Kidney (tissue), 11 donors: ENCODE results near the gene USP17L18. TPM values are rescaled to one million over a fixed set of nuclear protein-coding genes. Genes with fewer than 3 reads are reported as not detected.
"Not testable (repeated sequence)": the region's sequence is repeated elsewhere in the genome, so short reads cannot be mapped to it uniquely, and the experiment has no call there.

Source experiments
- DNase-seq, 5 donors: peaks; one replicate each; pipeline ENCODE4 v3.0.0-alpha.2; 2013 to 2020
- FAIRE-seq: peaks from 2 replicates; lab custom pipeline; 2012; peaks lifted over from hg19 to GRCh38; lab: Jason Lieb, UNC
- H3K27ac ChIP-seq, 2 donors: one replicate each; pipeline ENCODE4 v1.7.0; 2013; ENCODE audit warnings: low read depth in 2 of 2, low read length in 2 of 2, inconsistent platforms in 1 of 2
- H3K27me3 ChIP-seq: one replicate; pipeline ENCODE4 v1.7.1; 2013; ENCODE audit warnings: low read length, inconsistent platforms; ENCODE audit not compliant: control insufficient read depth, insufficient read depth
- H3K36me3 ChIP-seq, 3 donors: one replicate each; pipeline versions ENCODE4 v1.7.0 to v1.7.1; 2013; ENCODE audit warnings: low read length in 3 of 3, control low read depth in 1 of 3, inconsistent platforms in 1 of 3; ENCODE audit not compliant: insufficient read depth in 3 of 3, control insufficient read depth in 2 of 3
- H3K4me1 ChIP-seq, 3 donors: one replicate each; pipeline versions ENCODE4 v1.7.0 to v1.7.1; 2013; ENCODE audit warnings: low read length in 3 of 3, inconsistent platforms in 1 of 3, low read depth in 1 of 3; ENCODE audit not compliant: control insufficient read depth in 2 of 3, insufficient read depth in 2 of 3
- H3K4me3 ChIP-seq, 3 donors: one replicate each; pipeline versions ENCODE4 v1.7.0 to v1.8.1; 2013; ENCODE audit warnings: low read length in 3 of 3, control low read depth in 1 of 3, inconsistent platforms in 1 of 3
- H3K9ac ChIP-seq, 3 donors: one replicate each; pipeline versions ENCODE4 v1.7.0 to v1.7.1; 2013; ENCODE audit warnings: low read length in 3 of 3, control low read depth in 1 of 3, inconsistent platforms in 1 of 3
- H3K9me3 ChIP-seq, 3 donors: one replicate each; pipeline versions ENCODE4 v1.7.0 to v1.7.1; 2013; ENCODE audit warnings: low read length in 3 of 3, control low read depth in 1 of 3, inconsistent platforms in 1 of 3; ENCODE audit not compliant: control insufficient read depth in 2 of 3, insufficient read depth in 1 of 3
- intact Hi-C: fragments of 100-400 bp; cut with DNase I; formaldehyde crosslinking; loops from one replicate; pipeline ENCODE4 v1.11.1; 2022
- polyA plus RNA-seq: library from polyadenylated mRNA; stranded (reverse); fragments of 350-450 nt; fragmentation: Illumina TruSeq; extraction: RNeasy Lipid Tissue Mini Kit (QIAGEN cat#74804); gene quantifications from one replicate; pipeline ENCODE4 v1.2.3, GENCODE V29; 2014; ENCODE audit warnings: low read depth, low replicate concordance; ENCODE audit not compliant: insufficient read depth
- total RNA-seq: library from RNA; stranded (reverse); fragmentation: NEBNext Ultra II Directional; extraction: Animal tissue kit (Norgen Biotek cat#: 25700); gene quantifications from one replicate; pipeline ENCODE4 v1.2.1, GENCODE V29; 2021
- donor health status: control.
- donor health status: control.
- donor health status: DM: yes; HTN: yes; CAD: no.
- donor health status: Normal renal cell carcinoma (clear cell type).

USP17L18 gene
- total and polyA plus RNA-seq, 2 donors from 2014 or later: not detected

GRCh38 chr4:9234085-9234484, 14.3 kb upstream of the USP17L18 start, which contains the start of gene USP17L15:
Gene USP17L15, plus strand, starts transcription at chr4:9234385. Its CDS starts 0 bp downstream, at chr4:9234385.
- H3K9me3 ChIP-seq, H3K36me3 ChIP-seq, H3K27ac ChIP-seq, intact Hi-C loops, H3K4me3 ChIP-seq, FAIRE-seq, DNase-seq, H3K4me1 ChIP-seq, H3K27me3 ChIP-seq, H3K9ac ChIP-seq: not testable (repeated sequence)

GRCh38 chr4:9238461-9238860, 10.0 kb upstream of the USP17L18 start:
- FAIRE-seq, H3K36me3 ChIP-seq, intact Hi-C loops, H3K9me3 ChIP-seq, H3K27me3 ChIP-seq, H3K27ac ChIP-seq, H3K4me1 ChIP-seq, H3K9ac ChIP-seq, H3K4me3 ChIP-seq: not testable (repeated sequence)
- DNase-seq: peak in 1 of 5 donors; percentile 10

GRCh38 chr4:9243579-9243978, 4.9 kb upstream of the USP17L18 start, which contains the start of gene USP17L17:
Gene USP17L17, plus strand, starts transcription at chr4:9243879. Its CDS starts 0 bp downstream, at chr4:9243879.
- H3K36me3 ChIP-seq, H3K9ac ChIP-seq, H3K27ac ChIP-seq, FAIRE-seq, H3K4me1 ChIP-seq, DNase-seq, H3K4me3 ChIP-seq, H3K9me3 ChIP-seq, intact Hi-C loops, H3K27me3 ChIP-seq: not testable (repeated sequence)

- H3K9me3 ChIP-seq, H3K36me3 ChIP-seq, intact Hi-C loops, H3K4me1 ChIP-seq, DNase-seq, H3K27ac ChIP-seq, H3K27me3 ChIP-seq, H3K9ac ChIP-seq, FAIRE-seq, H3K4me3 ChIP-seq: not testable (repeated sequence)
Measured at GRCh38 chr4:9253078-9253477, 4.6 kb downstream of the USP17L18 start, which contains the start of gene USP17L19. Gene USP17L19, plus strand, starts transcription at chr4:9253378. Its CDS starts 0 bp downstream, at chr4:9253378.

GRCh38 chr4:9257824-9258223, 9.4 kb downstream of the USP17L18 start, which contains the start of gene USP17L20:
Gene USP17L20, plus strand, starts transcription at chr4:9258124. Its CDS starts 0 bp downstream, at chr4:9258124.
- H3K9me3 ChIP-seq, H3K4me3 ChIP-seq, H3K4me1 ChIP-seq, intact Hi-C loops, H3K27me3 ChIP-seq, H3K36me3 ChIP-seq, FAIRE-seq, DNase-seq, H3K27ac ChIP-seq, H3K9ac ChIP-seq: not testable (repeated sequence)

- FAIRE-seq, intact Hi-C loops: not testable (repeated sequence)
Measured at GRCh38 chr4:9262572-9262971, 14.1 kb downstream of the USP17L18 start, which contains the start of gene USP17L21. Gene USP17L21, plus strand, starts transcription at chr4:9262872. Its CDS starts 0 bp downstream, at chr4:9262872.

GRCh38 chr4:9267319-9267718, 18.9 kb downstream of the USP17L18 start, which contains the start of gene USP17L22:
Gene USP17L22, plus strand, starts transcription at chr4:9267619. Its CDS starts 0 bp downstream, at chr4:9267619.
- H3K36me3 ChIP-seq, H3K27me3 ChIP-seq, H3K27ac ChIP-seq, H3K9ac ChIP-seq, H3K9me3 ChIP-seq, FAIRE-seq, DNase-seq, H3K4me3 ChIP-seq, H3K4me1 ChIP-seq, intact Hi-C loops: not testable (repeated sequence)

More at GRCh38 chr4:9262572-9262971, 14.1 kb downstream of the USP17L18 start, which contains the start of gene USP17L21:
- H3K9ac ChIP-seq, H3K4me3 ChIP-seq, H3K27ac ChIP-seq, H3K27me3 ChIP-seq, H3K36me3 ChIP-seq, H3K4me1 ChIP-seq, H3K9me3 ChIP-seq, DNase-seq: not testable (repeated sequence)

GRCh38 chr4:9271719-9272118, 23.3 kb downstream of the USP17L18 start:
- DNase-seq: peak in 1 of 5 donors; percentile 85
- H3K4me3 ChIP-seq, H3K36me3 ChIP-seq, H3K9me3 ChIP-seq, H3K4me1 ChIP-seq, FAIRE-seq, H3K9ac ChIP-seq, intact Hi-C loops, H3K27ac ChIP-seq, H3K27me3 ChIP-seq: not testable (repeated sequence)
